Right forelimb (tissue), 1 donor: ENCODE results near the gene FARP2.
"Not testable (repeated sequence)": the region's sequence is repeated elsewhere in the genome, so short reads cannot be mapped to it uniquely, and the experiment has no call there.

ENCODE experiments used
- DNase-seq: peaks from one replicate; pipeline ENCODE4 v3.0.0-alpha.2; 2018

FARP2 gene

DNA sequence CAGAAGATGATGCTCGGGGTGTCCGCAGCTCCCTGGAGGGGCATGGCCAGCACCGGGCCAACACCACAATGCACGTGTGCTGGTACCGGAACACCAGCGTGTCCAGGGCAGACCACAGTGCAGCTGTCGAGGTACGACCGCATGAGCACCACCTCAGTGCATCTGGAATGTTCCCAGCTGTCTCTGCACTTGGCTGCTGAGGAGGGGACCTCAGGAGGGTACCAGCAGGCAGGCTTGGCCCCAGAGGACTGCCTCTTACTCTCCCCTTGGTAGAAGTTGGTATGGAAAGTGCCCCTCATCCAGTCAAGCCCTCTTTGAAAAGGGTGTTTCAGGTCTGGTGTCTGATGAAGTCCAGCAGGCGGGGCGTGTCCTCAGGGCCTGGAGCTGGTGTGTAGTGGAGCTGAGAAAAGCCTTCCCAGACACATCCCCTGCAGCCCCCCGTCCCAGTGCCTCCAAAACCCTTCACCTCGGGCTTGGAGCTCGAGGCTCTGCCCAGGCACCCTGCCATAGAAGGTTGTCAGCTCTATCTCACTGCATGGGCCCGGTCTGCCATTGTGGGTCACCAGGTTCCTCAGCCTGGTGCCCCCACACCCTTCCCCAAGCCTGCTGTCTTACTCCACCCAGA lies 135.6 kb downstream of the FARP2 start:
- DNase-seq = no peak

GRCh38 chr2:241492174-241492565 lies 136.1 kb downstream of the FARP2 start:
- no peak for DNase-seq

GRCh38 chr2:241493092-241493491 lies 137.0 kb downstream of the FARP2 start:
- no peak for DNase-seq

DNA sequence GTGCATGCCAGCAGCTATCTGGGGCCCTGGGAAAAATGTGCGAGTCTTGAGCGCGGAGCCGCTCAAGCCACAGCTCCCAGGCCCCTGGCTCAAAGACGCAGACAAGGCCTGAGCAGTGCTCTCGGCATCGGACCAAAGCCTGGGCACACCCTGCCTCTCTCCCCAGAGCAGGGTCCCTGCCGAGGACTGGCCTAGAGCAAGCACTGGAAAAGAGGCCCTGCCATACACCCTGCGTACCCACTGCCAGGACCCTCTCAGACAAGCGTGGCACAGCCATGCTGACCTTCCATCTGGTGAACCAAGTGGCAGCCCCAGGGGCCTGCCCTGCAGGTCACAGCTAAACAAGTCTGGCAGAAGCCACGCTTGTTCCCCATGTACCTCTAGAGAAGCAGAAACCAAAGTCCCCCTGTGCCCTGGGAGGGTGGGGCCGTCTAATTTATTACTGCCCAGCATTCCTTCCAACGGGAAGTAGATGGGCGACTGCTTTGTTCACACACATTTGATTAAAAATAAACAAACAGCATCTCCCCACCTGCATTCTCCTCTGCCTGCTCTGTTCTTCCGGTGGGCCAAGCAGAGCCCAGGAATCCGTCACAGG lies 138.3 kb downstream of the FARP2 start:
- DNase-seq = no peak

GRCh38 chr2:241495172-241496002 lies 139.3 kb downstream of the FARP2 start:
- no peak for DNase-seq

- no peak for DNase-seq
These were observed 140.1 kb downstream of the FARP2 start for GRCh38 chr2:241496003-241496707.

DNA sequence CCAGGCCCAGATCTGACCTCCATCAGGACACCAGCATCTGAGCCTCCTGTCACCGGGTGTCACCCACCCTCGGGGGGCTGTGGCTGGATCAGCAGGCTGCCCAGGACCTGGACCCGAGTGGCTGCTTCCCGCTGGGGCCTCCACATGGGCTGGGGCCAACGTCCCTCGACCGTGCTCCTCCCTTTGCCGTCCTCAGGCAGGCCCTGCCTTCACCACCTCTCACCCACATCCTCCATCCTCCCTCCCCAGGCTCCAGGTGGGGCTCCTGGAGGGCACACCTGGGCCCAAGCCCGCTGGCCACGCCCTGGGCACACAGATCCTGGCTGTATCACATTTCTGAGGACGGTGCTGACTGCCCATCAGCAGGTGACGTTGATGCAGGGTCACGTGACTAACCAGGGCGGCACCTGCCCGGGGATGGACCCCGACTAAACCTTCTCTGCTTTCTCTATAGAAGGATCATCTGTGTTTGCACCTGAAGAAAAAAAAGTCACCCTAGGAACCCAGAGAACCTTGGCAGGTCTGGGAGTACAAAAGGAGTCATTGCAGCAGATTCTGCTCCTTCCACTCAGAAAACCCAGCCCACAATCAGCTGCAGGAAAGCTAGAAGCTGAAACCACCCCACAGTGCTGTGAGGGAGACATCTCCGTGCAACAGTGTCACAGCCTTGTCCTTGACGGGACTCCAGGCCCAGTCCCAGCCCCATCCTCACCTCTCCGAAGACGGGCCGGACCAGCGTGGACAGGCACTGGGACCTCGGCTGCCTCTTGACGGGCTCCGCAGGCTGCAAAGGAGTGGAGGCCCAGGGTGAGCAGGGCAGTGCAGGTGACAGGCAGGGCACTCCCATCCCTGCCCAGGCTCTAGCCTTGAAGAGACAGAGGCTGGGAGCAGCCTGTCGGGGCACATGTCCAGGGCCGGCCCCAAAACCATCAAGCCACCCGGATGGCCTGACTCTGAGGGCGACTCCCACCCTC lies 141.1 kb downstream of the FARP2 start:
- DNase-seq = no peak

- DNase-seq = no peak
These were observed 142.3 kb downstream of the FARP2 start for GRCh38 chr2:241498115-241499070.

GRCh38 chr2:241499146-241499965 lies 143.3 kb downstream of the FARP2 start:
- no peak for DNase-seq

GRCh38 chr2:241500016-241500415 lies 143.9 kb downstream of the FARP2 start:
- DNase-seq = no peak

- DNase-seq = no peak
These were observed 144.4 kb downstream of the FARP2 start for GRCh38 chr2:241500431-241500975.

DNA sequence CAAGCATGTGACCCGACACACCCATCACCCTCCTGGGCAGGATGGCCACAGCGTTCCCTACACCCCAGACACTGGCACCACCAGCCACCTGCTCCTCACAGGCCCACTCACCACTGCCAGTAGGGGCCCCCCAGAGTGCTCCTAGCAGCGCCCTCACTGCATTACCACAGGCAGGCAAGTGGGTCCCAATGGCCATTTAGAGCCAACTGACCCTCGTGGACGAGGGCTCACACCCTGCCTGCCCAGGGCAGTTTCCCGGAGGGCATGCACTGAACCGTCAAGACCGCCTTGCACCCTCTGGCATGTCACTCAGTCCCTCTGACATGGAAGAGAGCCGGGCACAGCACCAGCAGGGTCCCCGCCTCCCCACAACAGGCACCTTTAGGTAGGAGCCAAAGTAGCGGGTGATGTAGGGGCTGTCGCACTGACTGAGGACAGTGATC lies 145.0 kb downstream of the FARP2 start:
- no peak for DNase-seq

- DNase-seq = no peak
These were observed 145.5 kb downstream of the FARP2 start for GRCh38 chr2:241501551-241501950.

DNA sequence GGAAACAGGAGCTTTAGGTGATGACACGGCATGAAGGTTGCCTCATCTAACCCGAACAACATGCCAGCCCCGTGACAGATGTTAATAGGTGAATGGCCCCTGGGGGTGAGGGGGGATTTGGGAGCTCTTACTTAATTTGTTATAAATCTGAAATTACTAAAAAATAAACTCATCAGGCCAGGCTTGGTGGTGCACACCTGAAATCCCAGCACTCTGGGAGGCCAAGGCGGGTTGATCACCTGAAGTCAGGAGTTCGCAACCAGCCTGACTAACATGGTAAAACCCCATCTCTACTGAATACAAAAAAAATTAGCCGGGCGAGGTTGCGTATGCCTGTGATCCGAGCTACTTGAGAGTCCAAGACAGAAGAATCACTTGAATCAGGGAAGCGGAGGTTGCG lies 146.2 kb downstream of the FARP2 start:
- no peak for DNase-seq

DNA sequence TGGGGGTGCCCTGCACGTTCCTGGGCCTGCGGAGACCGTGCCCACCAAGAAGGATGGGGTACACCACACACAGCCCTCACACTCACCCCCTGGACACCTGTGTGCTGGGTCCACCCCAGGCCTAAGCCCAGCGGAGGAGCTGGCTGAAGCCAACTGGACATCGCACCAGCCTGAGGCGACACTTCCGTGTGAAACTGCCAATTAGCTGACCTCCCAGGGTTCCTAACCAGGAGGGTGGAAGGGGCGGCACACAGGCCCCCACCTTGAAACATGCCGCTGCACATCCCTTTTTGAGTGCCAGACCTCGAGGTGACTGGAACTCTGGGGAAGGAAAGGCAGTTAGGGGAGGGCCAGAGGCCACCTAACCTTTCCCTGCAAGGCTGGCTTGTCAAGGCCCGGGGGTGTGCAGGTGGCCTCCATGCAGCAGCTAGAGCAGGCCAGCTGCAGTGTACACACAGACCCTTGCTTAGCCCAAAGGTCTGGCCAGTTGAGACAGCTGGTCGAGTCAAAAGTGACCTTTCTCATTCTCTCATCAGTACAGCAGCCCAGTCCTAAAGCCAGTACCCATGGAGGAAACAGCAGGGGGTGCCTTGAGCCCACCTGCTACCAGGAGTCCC lies 147.8 kb downstream of the FARP2 start:
- no peak for DNase-seq

- DNase-seq = no peak
These were observed 149.1 kb downstream of the FARP2 start for GRCh38 chr2:241505086-241505780.

- DNase-seq = no peak
These were observed 149.7 kb downstream of the FARP2 start for GRCh38 chr2:241505781-241506201.

GRCh38 chr2:241506317-241506716 lies 150.2 kb downstream of the FARP2 start:
- not testable (repeated sequence) for DNase-seq
